ENCODE measurements around the gene PTGES2.
A peak's percentile ranks its signal among the peaks of the same experiment; 100 is the strongest.

PTGES2 gene

GRCh38 chr9:128102861-128103588, 24.5 kb downstream of the PTGES2 start:
- DNase-seq = peak; percentile 61

GRCh38 chr9:128102196-128102595, 25.3 kb downstream of the PTGES2 start:
- no peak for DNase-seq

- DNase-seq = no peak
Measured at GRCh38 chr9:128101690-128102089, 25.8 kb downstream of the PTGES2 start.

- DNase-seq = no peak
Measured at GRCh38 chr9:128101231-128101661, 26.3 kb downstream of the PTGES2 start.

- DNase-seq = no peak
Measured at GRCh38 chr9:128100581-128100980, 26.9 kb downstream of the PTGES2 start.

- no peak for DNase-seq
Measured at GRCh38 chr9:128099932-128100491, 27.5 kb downstream of the PTGES2 start.

- DNase-seq = no peak
Measured at GRCh38 chr9:128099231-128099931, 28.1 kb downstream of the PTGES2 start.

GRCh38 chr9:128098297-128099230, 29.0 kb downstream of the PTGES2 start:
- DNase-seq = peak; percentile 98

- no peak for DNase-seq
Measured at GRCh38 chr9:128097543-128098296, 29.8 kb downstream of the PTGES2 start.

GRCh38 chr9:128096616-128097536, 30.7 kb downstream of the PTGES2 start:
- DNase-seq = no peak

- DNase-seq = no peak
Measured at GRCh38 chr9:128094950-128095544, 32.5 kb downstream of the PTGES2 start.

GRCh38 chr9:128094166-128094949, 33.2 kb downstream of the PTGES2 start:
- DNase-seq = peak; percentile 85

GRCh38 chr9:128093011-128093410, 34.5 kb downstream of the PTGES2 start:
- DNase-seq = no peak

- no peak for DNase-seq
Measured at GRCh38 chr9:128092199-128092977, 35.1 kb downstream of the PTGES2 start.

GRCh38 chr9:128091571-128091970, 36.0 kb downstream of the PTGES2 start:
- no peak for DNase-seq

GRCh38 chr9:128091144-128091543, 36.4 kb downstream of the PTGES2 start:
- no peak for DNase-seq

GRCh38 chr9:128089299-128089698, 38.2 kb downstream of the PTGES2 start:
- DNase-seq = no peak

GRCh38 chr9:128088253-128088945, 39.1 kb downstream of the PTGES2 start:
- DNase-seq = no peak
